ENCODE measurements around the gene KCNJ1.

The KCNJ1 gene

DNA sequence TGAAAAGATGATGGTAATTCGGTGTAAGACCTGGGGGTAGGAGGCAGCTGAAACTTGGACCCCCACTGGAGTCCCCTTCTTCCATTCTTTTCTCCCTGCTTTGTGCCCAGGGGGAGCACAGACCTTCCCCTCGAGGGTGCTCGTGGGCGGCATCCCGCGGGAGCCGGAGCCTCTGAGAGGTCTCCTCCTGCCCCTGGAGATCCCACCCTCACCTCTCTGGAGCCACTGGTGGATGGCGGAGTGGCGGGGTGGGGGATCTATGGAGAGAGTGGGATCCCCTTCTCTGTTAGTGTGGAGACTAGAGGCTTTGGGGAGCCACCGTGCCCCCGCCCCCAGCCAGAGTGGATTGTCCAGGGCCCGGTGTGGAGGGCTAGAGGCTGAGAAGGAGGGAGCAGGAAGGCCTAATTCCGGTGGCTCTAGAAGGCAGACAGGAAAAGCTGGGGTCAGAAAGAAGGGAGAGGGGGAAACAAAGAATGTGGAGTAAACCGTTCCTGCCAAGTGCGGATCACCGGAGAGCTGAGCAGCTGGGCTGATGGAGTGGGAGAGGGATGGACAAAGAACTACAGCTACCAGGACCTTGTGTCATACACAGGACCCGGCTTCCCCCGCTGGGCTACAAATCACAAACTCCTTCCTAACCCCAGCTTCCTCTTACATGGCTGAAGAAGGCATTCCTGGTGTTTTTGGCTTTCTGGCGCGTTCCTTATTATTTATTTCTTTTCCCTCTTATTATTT lies 41.9 kb downstream of the KCNJ1 start:
- H3K4me2 ChIP-seq (ENCODE audit: low read length), result no peak overlapping the region
- H3K9ac ChIP-seq (ENCODE audit: low read depth, low read length), result no peak overlapping the region
- H3K4me3 ChIP-seq (ENCODE audit: low read length), result no peak overlapping the region
- H3K9me3 ChIP-seq (replicated peaks; ENCODE audit: low read length), result no peaks in the 10 kb centered on the region
- no peaks in the 10 kb centered on the region for H3K36me3 ChIP-seq (ENCODE audit: insufficient read depth, low read length)
- no peaks in the 10 kb centered on the region for H3K27me3 ChIP-seq (ENCODE audit: control insufficient read depth, insufficient read depth, low read length)
- peaks cover 7% of the 10 kb centered on the region for H3K4me1 ChIP-seq (ENCODE audit: control insufficient read depth, insufficient read depth, low read length)

DNA sequence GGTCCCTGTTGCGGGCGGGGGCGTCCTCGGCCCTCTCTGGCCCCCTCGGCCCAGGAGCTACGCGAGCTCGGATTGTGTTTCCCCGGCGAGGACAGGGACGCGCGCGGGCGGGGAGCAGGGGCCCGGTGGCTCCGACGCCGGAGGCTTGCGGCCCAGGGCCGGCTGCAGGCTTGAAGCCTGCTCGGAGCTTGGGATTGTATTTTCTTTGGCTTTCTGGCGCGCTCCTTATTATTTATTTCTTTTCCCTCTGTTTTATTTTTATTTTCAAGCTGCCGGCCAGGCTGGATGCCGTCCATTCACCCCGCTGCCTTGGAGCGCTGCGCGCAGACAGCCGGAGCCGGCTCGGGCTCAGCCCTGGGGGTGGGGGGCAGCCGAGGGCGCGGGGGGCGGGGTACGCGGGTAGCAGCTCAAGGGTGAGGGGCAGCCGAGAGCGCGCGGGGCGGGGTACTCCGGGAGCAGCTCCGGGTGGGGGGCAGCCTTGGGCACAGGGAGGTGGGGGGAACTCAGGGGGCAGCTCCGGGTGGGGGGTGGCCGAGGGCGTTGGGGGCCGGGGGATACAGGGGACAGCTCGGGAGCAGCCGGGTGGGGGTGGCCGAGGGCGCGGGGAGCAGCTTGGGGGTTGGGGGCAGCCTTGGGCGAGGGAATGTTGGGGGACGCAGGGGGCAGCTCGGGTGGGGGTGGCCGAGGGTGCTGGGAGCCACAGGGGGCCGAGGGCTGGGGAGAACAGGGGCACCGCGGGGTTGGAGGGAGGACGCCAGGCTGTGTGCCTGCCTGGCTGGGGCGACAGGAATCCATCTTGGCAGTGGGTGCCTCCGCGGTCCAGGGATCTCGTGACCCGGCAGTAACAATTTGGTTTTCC lies 42.7 kb downstream of the KCNJ1 start:
- H3K9me3 ChIP-seq (replicated peaks; ENCODE audit: low read length), result no peaks in the 10 kb centered on the region
- no peaks in the 10 kb centered on the region for H3K36me3 ChIP-seq (ENCODE audit: insufficient read depth, low read length)
- H3K27me3 ChIP-seq (ENCODE audit: control insufficient read depth, insufficient read depth, low read length), result no peaks in the 10 kb centered on the region
- peaks cover 7% of the 10 kb centered on the region for H3K4me1 ChIP-seq (ENCODE audit: control insufficient read depth, insufficient read depth, low read length)
- H3K9ac ChIP-seq (ENCODE audit: low read depth, low read length), result no peak overlapping the region
- peak overlapping the region; percentile 65 for H3K4me2 ChIP-seq (ENCODE audit: low read length)
- H3K4me3 ChIP-seq (ENCODE audit: low read length), result no peak overlapping the region

DNA sequence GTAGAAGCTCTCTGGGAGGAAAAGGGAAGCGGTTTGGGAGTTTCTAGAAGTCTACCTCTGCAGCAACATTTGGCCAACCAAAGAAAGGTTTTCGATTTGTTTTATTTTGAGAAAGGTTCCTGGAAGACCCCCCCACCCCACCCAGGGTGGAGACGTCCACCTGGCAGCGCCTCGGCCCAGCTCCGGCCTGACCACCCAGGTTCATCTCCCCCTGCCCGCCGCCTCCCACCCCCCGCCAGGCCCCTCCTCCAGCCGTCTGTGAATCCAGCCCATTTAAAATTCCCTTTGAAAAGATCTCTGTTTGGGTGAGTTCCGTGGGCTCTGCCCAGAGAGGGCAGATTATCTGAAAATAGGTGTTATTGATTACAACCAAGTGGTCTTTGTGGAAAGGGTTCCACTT lies 43.3 kb downstream of the KCNJ1 start:
- Histone ChIP-seq H3K36me3 (ENCODE audit: insufficient read depth, low read length) (no peaks in the 10 kb centered on the region), H3K9ac (ENCODE audit: low read depth, low read length) (no peak overlapping the region), H3K9me3 (replicated peaks; ENCODE audit: low read length) (no peaks in the 10 kb centered on the region), H3K4me2 (ENCODE audit: low read length) (peak overlapping the region; percentile 65), H3K4me1 (ENCODE audit: control insufficient read depth, insufficient read depth, low read length) (peaks cover 7% of the 10 kb centered on the region), H3K4me3 (ENCODE audit: low read length) (no peak overlapping the region), H3K27me3 (ENCODE audit: control insufficient read depth, insufficient read depth, low read length) (no peaks in the 10 kb centered on the region)

DNA sequence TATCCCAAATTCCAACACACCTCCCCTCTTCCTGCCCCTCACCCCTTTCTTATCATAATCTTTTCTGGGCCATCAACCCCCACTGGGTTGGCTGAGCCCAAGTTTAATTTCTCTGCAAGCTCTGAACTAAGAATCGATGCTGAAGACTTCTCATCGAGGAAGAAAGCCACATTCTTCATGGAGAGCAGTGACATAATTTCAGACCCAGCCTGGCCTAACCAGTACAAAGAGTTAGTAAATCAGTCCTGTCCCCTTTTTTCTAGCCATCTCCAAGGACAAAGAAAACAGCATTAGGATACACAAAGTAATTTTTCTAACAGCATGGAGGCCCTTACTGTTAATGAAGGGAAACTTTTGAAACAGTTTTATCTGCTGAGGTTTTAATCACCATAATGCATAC lies 45.0 kb downstream of the KCNJ1 start:
- no peaks in the 10 kb centered on the region for H3K36me3 ChIP-seq (ENCODE audit: insufficient read depth, low read length)
- H3K4me3 ChIP-seq (ENCODE audit: low read length), result no peak overlapping the region
- no peak overlapping the region for H3K9ac ChIP-seq (ENCODE audit: low read depth, low read length)
- no peaks in the 10 kb centered on the region for H3K27me3 ChIP-seq (ENCODE audit: control insufficient read depth, insufficient read depth, low read length)
- H3K9me3 ChIP-seq (replicated peaks; ENCODE audit: low read length), result no peaks in the 10 kb centered on the region
- no peaks in the 10 kb centered on the region for H3K4me1 ChIP-seq (ENCODE audit: control insufficient read depth, insufficient read depth, low read length)
- no peak overlapping the region for H3K4me2 ChIP-seq (ENCODE audit: low read length)

DNA sequence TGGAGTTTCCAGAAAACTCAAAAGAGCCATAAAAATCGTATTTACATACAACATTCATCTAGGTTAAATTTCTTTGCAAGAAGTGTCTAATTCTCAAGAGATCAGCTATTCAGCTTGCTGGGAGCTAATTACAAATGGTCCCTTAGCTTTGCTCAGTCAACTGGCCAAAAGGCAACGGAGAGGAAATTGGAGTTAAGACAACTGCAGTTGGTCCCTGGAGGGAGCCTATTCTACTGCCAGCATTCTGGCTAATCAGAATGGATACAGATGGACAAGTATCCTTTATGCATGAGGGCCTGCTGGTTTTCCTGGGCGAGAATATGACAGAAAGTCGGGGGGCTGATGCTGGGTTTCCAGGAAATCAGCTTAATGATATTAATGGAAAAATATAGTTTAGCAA lies 45.5 kb downstream of the KCNJ1 start:
- Histone ChIP-seq H3K9me3 (replicated peaks; ENCODE audit: low read length) (no peaks in the 10 kb centered on the region), H3K27me3 (ENCODE audit: control insufficient read depth, insufficient read depth, low read length) (no peaks in the 10 kb centered on the region), H3K36me3 (ENCODE audit: insufficient read depth, low read length) (no peaks in the 10 kb centered on the region), H3K9ac (ENCODE audit: low read depth, low read length) (no peak overlapping the region), H3K4me3 (ENCODE audit: low read length) (no peak overlapping the region), H3K4me1 (ENCODE audit: control insufficient read depth, insufficient read depth, low read length) (no peaks in the 10 kb centered on the region), H3K4me2 (ENCODE audit: low read length) (no peak overlapping the region)

DNA sequence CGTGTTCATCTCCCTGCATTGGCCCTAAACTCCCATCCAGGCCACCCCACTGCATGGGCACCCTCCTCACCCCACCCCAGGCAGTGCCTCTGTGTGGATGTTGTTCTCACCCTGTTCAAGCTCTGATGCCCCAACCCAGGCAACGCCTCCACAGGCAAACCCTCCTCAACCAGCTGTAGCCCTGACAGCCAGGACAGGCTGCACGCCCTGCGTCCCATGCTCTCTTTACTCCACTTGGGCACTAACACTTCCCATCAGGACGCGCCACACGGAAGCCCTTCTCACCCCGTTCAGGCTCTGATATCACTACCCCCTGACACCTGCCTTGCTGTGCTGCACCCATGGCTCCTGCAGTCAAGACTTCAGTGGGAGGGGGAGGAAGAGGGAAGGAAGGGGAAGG lies 47.9 kb downstream of the KCNJ1 start:
- Histone ChIP-seq H3K9ac (ENCODE audit: low read depth, low read length) (no peak overlapping the region), H3K4me3 (ENCODE audit: low read length) (no peak overlapping the region), H3K9me3 (replicated peaks; ENCODE audit: low read length) (no peaks in the 10 kb centered on the region), H3K4me1 (ENCODE audit: control insufficient read depth, insufficient read depth, low read length) (peaks cover 6% of the 10 kb centered on the region), H3K36me3 (ENCODE audit: insufficient read depth, low read length) (no peaks in the 10 kb centered on the region), H3K4me2 (ENCODE audit: low read length) (no peak overlapping the region), H3K27me3 (ENCODE audit: control insufficient read depth, insufficient read depth, low read length) (no peaks in the 10 kb centered on the region)

DNA sequence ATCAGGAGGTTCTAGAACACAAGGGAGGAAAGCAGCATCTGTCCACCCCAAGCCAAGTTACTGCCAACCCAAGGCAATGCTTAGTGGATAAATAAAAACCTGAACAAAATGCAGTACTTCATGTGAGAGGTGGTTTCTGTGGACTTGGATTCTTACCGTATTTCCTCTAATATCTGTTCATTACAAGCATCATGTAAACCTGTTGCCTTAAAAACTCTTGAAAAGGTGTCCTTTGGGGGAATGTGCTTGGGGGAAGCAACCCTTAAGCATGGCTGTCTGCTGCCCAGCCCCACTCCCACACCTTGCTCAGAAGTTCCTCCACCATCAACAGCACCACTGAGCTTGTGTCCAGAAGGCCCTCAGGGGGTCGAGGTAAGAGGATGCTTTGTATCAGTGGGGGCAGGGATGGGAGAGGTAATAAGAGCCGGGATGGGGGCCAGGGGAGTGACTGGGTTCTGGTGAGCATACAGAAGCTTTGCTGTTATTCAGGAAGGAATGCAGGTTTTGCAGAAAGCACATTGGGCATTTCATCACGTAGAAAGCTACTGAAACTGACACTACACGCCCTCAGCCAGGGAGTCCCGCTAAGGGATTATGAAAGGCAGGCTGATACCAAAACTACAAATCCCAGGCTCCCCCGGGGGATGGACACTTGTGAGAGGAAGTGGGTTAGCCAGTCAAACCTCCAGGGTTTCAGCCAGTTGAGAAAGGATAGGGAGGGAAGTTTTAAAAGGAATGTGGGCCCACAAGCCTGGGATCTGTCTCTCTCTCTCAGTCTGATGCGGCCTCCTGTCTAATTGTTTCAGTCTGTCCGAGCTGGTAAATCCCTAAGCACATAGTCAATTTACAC lies 52.0 kb downstream of the KCNJ1 start:
- Histone ChIP-seq H3K4me1 (ENCODE audit: control insufficient read depth, insufficient read depth, low read length) (peaks cover 6% of the 10 kb centered on the region), H3K27me3 (ENCODE audit: control insufficient read depth, insufficient read depth, low read length) (no peaks in the 10 kb centered on the region), H3K9me3 (replicated peaks; ENCODE audit: low read length) (no peaks in the 10 kb centered on the region), H3K9ac (ENCODE audit: low read depth, low read length) (no peak overlapping the region), H3K4me2 (ENCODE audit: low read length) (no peak overlapping the region), H3K4me3 (ENCODE audit: low read length) (no peak overlapping the region), H3K36me3 (ENCODE audit: insufficient read depth, low read length) (no peaks in the 10 kb centered on the region)

DNA sequence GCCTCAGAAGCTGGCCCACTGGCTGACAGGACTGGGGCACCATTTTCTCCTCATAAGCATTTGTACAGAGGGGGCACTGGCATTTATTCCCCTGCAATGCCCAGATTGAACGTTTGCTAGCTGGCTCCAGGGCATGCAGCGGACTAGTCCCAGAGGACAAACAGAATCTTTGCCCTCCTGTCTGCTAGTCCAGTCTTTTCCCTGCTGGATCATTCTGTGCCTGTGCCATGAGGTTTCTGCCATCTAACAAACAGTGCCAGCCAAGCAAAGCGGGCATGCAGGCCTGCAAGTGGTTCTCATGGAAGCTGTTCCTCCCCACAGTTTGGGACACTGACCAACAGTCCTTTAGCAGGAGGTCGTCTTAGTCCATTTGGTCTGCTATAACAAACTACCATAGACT lies 53.4 kb downstream of the KCNJ1 start:
- Histone ChIP-seq H3K9me3 (replicated peaks; ENCODE audit: low read length) (no peaks in the 10 kb centered on the region), H3K4me3 (ENCODE audit: low read length) (no peak overlapping the region), H3K4me1 (ENCODE audit: control insufficient read depth, insufficient read depth, low read length) (peaks cover 6% of the 10 kb centered on the region), H3K36me3 (ENCODE audit: insufficient read depth, low read length) (no peaks in the 10 kb centered on the region), H3K27me3 (ENCODE audit: control insufficient read depth, insufficient read depth, low read length) (no peaks in the 10 kb centered on the region), H3K4me2 (ENCODE audit: low read length) (no peak overlapping the region), H3K9ac (ENCODE audit: low read depth, low read length) (no peak overlapping the region)

DNA sequence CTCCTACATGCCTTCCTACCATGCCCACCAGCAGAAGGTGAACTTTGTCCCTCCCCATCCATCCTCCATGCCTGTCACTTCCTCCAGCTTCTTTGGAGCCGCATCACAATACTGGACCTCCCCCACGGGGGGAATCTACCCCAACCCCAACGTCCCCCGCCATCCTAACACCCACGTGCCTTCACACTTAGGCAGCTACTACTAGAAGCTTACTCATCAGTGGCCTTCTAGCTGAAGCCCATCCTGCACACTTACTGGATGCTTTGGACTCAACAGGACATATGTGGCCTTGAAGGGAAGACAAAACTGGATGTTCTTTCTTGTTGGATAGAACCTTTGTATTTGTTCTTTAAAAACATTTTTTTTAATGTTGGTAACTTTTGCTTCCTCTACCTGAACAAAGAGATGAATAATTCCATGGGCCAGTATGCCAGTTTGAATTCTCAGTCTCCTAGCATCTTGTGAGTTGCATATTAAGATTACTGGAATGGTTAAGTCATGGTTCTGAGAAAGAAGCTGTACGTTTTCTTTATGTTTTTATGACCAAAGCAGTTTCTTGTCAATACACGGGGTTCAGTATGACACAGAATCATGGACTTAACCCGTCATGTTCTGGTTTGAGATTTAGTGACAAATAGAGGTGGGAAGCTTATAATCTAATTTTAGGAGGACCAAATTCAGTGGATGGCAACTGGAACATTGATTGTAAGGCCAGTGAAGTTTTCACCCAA lies 56.1 kb downstream of the KCNJ1 start:
- H3K36me3 ChIP-seq (ENCODE audit: insufficient read depth, low read length), result no peaks in the 10 kb centered on the region
- no peak overlapping the region for H3K4me2 ChIP-seq (ENCODE audit: low read length)
- no peak overlapping the region for H3K4me3 ChIP-seq (ENCODE audit: low read length)
- H3K9ac ChIP-seq (ENCODE audit: low read depth, low read length), result no peak overlapping the region
- H3K9me3 ChIP-seq (replicated peaks; ENCODE audit: low read length), result no peaks in the 10 kb centered on the region
- H3K4me1 ChIP-seq (ENCODE audit: control insufficient read depth, insufficient read depth, low read length), result peaks cover 5% of the 10 kb centered on the region
- no peaks in the 10 kb centered on the region for H3K27me3 ChIP-seq (ENCODE audit: control insufficient read depth, insufficient read depth, low read length)

DNA sequence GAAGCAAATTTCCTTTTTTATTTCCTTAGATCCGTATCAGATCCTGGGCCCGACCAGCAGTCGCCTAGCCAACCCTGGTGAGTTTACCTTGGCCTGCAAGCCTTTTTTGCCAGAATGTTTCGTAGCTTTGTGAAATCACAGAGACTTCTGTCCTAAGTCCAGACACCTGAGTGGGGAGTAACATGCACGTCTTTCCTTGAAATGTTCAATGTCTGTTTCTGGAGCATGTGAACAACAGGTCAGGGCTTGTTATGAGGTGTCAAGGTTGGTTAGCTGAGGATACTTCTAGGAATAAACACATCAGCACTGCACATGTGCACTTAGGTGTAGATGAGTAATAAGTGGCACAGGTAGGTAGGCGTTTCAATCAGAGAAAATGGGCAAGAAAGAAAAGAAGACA lies 58.0 kb downstream of the KCNJ1 start:
- no peak overlapping the region for H3K9ac ChIP-seq (ENCODE audit: low read depth, low read length)
- H3K36me3 ChIP-seq (ENCODE audit: insufficient read depth, low read length), result no peaks in the 10 kb centered on the region
- no peak overlapping the region for H3K4me3 ChIP-seq (ENCODE audit: low read length)
- H3K4me1 ChIP-seq (ENCODE audit: control insufficient read depth, insufficient read depth, low read length), result no peaks in the 10 kb centered on the region
- H3K4me2 ChIP-seq (ENCODE audit: low read length), result no peak overlapping the region
- no peaks in the 10 kb centered on the region for H3K27me3 ChIP-seq (ENCODE audit: control insufficient read depth, insufficient read depth, low read length)
- no peaks in the 10 kb centered on the region for H3K9me3 ChIP-seq (replicated peaks; ENCODE audit: low read length)

DNA sequence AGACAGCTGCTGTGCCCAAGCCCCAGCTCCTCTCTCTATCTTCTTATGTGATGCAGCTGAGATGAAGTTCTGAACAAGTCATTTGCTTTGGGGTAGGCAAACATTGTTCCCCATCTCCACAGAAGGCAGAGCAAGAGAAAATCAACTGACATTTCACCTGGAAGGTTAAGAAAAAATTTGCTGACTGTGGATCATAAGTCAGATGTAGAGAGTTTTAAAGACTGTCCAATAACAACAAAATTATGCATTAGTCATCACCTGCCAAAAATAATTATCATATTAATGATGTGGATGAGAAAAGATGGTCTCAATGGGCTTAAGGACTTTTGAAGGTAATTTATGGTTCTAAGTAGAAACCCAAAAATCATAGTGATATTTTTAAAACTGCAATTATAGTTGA lies 59.2 kb downstream of the KCNJ1 start:
- Histone ChIP-seq H3K4me3 (ENCODE audit: low read length) (no peak overlapping the region), H3K9ac (ENCODE audit: low read depth, low read length) (no peak overlapping the region), H3K4me2 (ENCODE audit: low read length) (no peak overlapping the region), H3K27me3 (ENCODE audit: control insufficient read depth, insufficient read depth, low read length) (no peaks in the 10 kb centered on the region), H3K4me1 (ENCODE audit: control insufficient read depth, insufficient read depth, low read length) (no peaks in the 10 kb centered on the region), H3K36me3 (ENCODE audit: insufficient read depth, low read length) (no peaks in the 10 kb centered on the region), H3K9me3 (replicated peaks; ENCODE audit: low read length) (no peaks in the 10 kb centered on the region)

Data from skeletal muscle satellite cell (primary cell).